Measurements from ENCODE around the gene AGO3.

Gene AGO3

GRCh38 chr1:36027766-36028165 is 96.9 kb downstream of the AGO3 start:
- intact Hi-C loops (cut with DNase I; ENCODE audit: low total_unique reads): no loop called here
- no peaks in the 10 kb centered on the region for H3K27me3 ChIP-seq
- H3K36me3 ChIP-seq: peaks cover 36 to 73% (median 61%) of the 10 kb centered on the region in 3 donors
- DNase-seq: no peak
- H3K9me3 ChIP-seq: no peaks in the 10 kb centered on the region
- TF ChIP-seq, protein P1, sequence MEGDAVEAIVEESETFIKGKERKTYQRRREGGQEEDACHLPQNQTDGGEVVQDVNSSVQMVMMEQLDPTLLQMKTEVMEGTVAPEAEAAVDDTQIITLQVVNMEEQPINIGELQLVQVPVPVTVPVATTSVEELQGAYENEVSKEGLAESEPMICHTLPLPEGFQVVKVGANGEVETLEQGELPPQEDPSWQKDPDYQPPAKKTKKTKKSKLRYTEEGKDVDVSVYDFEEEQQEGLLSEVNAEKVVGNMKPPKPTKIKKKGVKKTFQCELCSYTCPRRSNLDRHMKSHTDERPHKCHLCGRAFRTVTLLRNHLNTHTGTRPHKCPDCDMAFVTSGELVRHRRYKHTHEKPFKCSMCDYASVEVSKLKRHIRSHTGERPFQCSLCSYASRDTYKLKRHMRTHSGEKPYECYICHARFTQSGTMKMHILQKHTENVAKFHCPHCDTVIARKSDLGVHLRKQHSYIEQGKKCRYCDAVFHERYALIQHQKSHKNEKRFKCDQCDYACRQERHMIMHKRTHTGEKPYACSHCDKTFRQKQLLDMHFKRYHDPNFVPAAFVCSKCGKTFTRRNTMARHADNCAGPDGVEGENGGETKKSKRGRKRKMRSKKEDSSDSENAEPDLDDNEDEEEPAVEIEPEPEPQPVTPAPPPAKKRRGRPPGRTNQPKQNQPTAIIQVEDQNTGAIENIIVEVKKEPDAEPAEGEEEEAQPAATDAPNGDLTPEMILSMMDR (IDR thresholded peaks at IDR 0.05): no peak
- H3K27ac ChIP-seq: no peak overlapping the region
- H3K4me3 ChIP-seq: no peak overlapping the region
- peaks cover 0 to 13% (median 0%) of the 10 kb centered on the region in 4 donors for H3K4me1 ChIP-seq

DNA sequence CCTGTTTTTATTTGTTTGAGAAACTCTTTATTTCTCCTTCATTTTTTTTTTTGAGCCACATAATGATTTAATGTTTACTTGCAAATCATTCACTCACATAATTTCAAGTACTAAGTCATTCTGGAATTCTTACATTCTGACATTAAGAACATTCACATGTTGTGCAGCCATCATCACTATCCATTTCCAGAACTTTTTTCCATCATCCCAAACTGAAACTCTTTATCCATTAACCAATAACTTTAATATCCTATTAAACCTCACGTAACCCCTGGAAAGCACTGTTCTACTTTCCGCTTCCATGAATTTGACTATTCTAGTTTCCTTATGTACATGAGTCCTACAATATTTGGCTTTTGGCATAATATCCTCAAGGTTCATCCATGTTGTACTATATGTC is 100.5 kb downstream of the AGO3 start:
- H3K27me3 ChIP-seq: no peaks in the 10 kb centered on the region
- H3K9me3 ChIP-seq: no peaks in the 10 kb centered on the region
- no peak for DNase-seq
- intact Hi-C loops (cut with DNase I; ENCODE audit: low total_unique reads): loop anchor here (1.0 kb wide), 1 partner anchor 47 kb away; no protein-coding TSS in a partner anchor
- peaks cover 52 to 88% (median 60%) of the 10 kb centered on the region in 3 donors for H3K36me3 ChIP-seq
- no peak overlapping the region for H3K4me3 ChIP-seq
- no peak overlapping the region for H3K27ac ChIP-seq
- no peaks in the 10 kb centered on the region for H3K4me1 ChIP-seq
- TF ChIP-seq, protein P1 (IDR thresholded peaks at IDR 0.05): no peak

GRCh38 chr1:36034692-36035091 is 103.8 kb downstream of the AGO3 start:
- Histone ChIP-seq H3K4me3 (no peak overlapping the region), H3K9me3 (no peaks in the 10 kb centered on the region), H3K27me3 (no peaks in the 10 kb centered on the region), H3K4me1 (no peaks in the 10 kb centered on the region), H3K36me3 (peaks cover 33 to 89% (median 43%) of the 10 kb centered on the region in 3 donors), H3K27ac (no peak overlapping the region)
- no peak for DNase-seq
- intact Hi-C loops (cut with DNase I; ENCODE audit: low total_unique reads): no loop called here
- TF ChIP-seq, protein P1 (IDR thresholded peaks at IDR 0.05): no peak

DNA sequence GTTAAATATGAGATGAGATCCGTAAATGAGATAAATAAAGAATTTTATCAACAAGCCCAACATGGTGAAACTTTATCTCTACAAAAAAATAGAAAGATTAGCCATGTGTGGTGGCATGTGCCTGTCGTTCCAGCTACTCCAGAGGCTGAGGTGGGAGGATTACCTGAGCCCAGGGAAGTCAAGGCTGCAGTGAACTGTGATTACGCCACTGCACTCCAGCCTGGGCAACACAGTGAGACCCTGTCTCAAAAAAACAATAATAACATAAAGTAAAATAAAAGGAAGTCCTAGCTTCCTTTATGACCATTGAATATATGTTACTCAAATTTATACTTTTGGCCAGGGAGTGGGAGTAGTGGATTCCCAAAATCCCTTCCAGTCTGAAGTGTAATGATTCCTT is 104.2 kb downstream of the AGO3 start:
- H3K4me1 ChIP-seq: no peaks in the 10 kb centered on the region
- intact Hi-C loops (cut with DNase I; ENCODE audit: low total_unique reads): no loop called here
- peaks cover 37 to 89% (median 47%) of the 10 kb centered on the region in 3 donors for H3K36me3 ChIP-seq
- TF ChIP-seq, protein P1 (IDR thresholded peaks at IDR 0.05): no peak
- no peaks in the 10 kb centered on the region for H3K27me3 ChIP-seq
- no peaks in the 10 kb centered on the region for H3K9me3 ChIP-seq
- H3K27ac ChIP-seq: no peak overlapping the region
- no peak for DNase-seq
- H3K4me3 ChIP-seq: no peak overlapping the region

GRCh38 chr1:36040238-36040637 is 109.3 kb downstream of the AGO3 start:
- H3K4me1 ChIP-seq: no peaks in the 10 kb centered on the region
- no peak overlapping the region for H3K27ac ChIP-seq
- TF ChIP-seq, protein P1 (IDR thresholded peaks at IDR 0.05): no peak
- intact Hi-C loops (cut with DNase I; ENCODE audit: low total_unique reads): no loop called here
- no peaks in the 10 kb centered on the region for H3K27me3 ChIP-seq
- no peak overlapping the region for H3K4me3 ChIP-seq
- peaks cover 67 to 93% (median 70%) of the 10 kb centered on the region in 3 donors for H3K36me3 ChIP-seq
- no peak for DNase-seq
- no peaks in the 10 kb centered on the region for H3K9me3 ChIP-seq

GRCh38 chr1:36051821-36052220 is 120.9 kb downstream of the AGO3 start:
- no peak overlapping the region for H3K4me3 ChIP-seq
- H3K9me3 ChIP-seq: no peaks in the 10 kb centered on the region
- no peak for DNase-seq
- peaks cover 23 to 62% (median 50%) of the 10 kb centered on the region in 3 donors for H3K36me3 ChIP-seq
- no peak overlapping the region for H3K27ac ChIP-seq
- no peaks in the 10 kb centered on the region for H3K4me1 ChIP-seq
- intact Hi-C loops (cut with DNase I; ENCODE audit: low total_unique reads): no loop called here
- TF ChIP-seq, protein P1 (IDR thresholded peaks at IDR 0.05): no peak
- no peaks in the 10 kb centered on the region for H3K27me3 ChIP-seq
